ENCODE data around the gene ZG16B. TPM values are rescaled to one million over a fixed set of nuclear protein-coding genes. Genes with fewer than 3 reads are reported as not detected.

The ZG16B gene
- total and polyA plus RNA-seq, 2 donors (not counting 1 experiment from before 2014, with no cell fraction given) = not detected

DNA sequence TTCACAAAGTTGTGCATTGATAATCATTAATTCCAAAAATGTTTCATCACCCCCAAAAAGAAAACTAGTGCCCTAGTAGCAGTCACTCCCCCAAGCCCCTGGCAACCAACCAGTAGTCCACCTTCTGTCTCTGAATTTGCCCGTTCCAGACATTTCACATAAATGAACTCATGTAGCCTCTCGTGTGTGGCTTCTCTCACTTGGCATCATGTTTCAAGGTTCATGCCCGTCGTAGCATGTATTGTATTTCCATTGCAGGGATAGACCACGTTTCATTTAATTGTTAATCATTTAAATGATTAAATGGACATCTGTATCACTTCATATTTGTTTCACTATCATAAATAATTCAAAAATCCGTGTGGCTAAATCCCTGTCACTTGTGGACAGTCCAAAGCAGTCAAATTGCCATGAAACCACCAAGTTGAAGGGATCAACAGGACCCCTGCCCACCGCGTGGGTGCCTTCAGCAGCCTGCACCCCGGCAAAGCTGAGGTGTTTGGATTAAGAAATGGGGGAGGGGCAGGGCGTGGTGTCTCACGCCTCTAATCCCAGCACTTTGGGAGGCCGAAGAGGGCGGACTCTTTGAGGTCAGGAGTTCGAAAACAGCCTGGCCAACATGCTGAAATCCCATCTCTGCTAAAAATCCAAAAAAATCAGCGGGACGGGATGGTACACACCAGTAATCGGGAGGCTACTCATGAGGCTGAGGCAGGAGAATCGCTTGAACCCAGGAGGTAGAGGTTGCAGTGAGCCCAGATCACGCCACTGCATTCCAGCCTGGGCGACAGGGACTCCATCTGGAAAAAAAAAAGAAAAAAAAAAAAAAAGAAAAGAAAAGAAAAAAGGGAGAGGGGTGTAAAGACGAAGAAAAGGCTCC lies 44.2 kb downstream of the ZG16B start:
- peaks cover 0 to 5% of the 10 kb centered on the region in 2 donors for H3K4me1 ChIP-seq (ENCODE audit: control insufficient read depth in 2 of 2, insufficient read depth in 2 of 2, low read length in 2 of 2)
- Mint-ChIP-seq H3K4me1 (peaks cover 2% of the 10 kb centered on the region), H3K27ac (no peak overlapping the region), H3K4me3 (no peak overlapping the region), H3K27me3 (peaks cover 13% of the 10 kb centered on the region), H3K9me3 (ENCODE audit: insufficient read depth) (no peaks in the 10 kb centered on the region)
- POLR2A ChIA-PET = interaction anchor here (0.7 kb wide), 1 partner anchor 34 kb away, joined by 5 read pairs; no protein-coding TSS in a partner anchor
- 74% methylated on average over 15 of the region's 21 CpGs for WGBS (ENCODE audit: insufficient coverage)
- H3K79me2 ChIP-seq (ENCODE audit: control insufficient read depth, insufficient read depth, low read length) = no peaks in the 10 kb centered on the region
- CTCF ChIA-PET = interaction anchor here (0.6 to 6.1 kb wide), 11 partner anchors 9 to 1663 kb away, joined by 4 to 61 read pairs (median 5); partner anchors contain the start of genes FLYWCH1 and FLYWCH2
- no peaks in the 10 kb centered on the region for H3K9me3 ChIP-seq (ENCODE audit: control extremely low read depth in 1 of 3, control insufficient read depth in 2 of 3, insufficient read depth in 1 of 3, low read length in 2 of 3)
- no peak for DNase-seq
- no peak for ATAC-seq (ENCODE audit: low read depth)
- no peaks in the 10 kb centered on the region for H3K36me3 ChIP-seq (replicated peaks in 1 of 2; ENCODE audit: control extremely low read depth in 1 of 2, control insufficient read depth in 1 of 2, extremely low read depth in 1 of 2, insufficient read depth in 2 of 2, low read length in 1 of 2)
- no peak overlapping the region for H3K9ac ChIP-seq (ENCODE audit: low read length)
- TF ChIP-seq EZH2 (IDR thresholded peaks at IDR 0.05; ENCODE audit: borderline replicate concordance, insufficient read depth, low read depth, low read length, poor library complexity, severe bottlenecking) (no peak), CTCF (IDR thresholded peaks at IDR 0.05) (no peak)
- no peak overlapping the region for H3K4me3 ChIP-seq (ENCODE audit: control extremely low read depth in 1 of 5, extremely low read depth in 1 of 5, insufficient read depth in 1 of 5, low read depth in 2 of 5, low read length in 4 of 5)
- peak overlapping the region; percentile 40 for H3K4me2 ChIP-seq (replicated peaks; ENCODE audit: low read depth, low read length, poor library complexity, severe bottlenecking)
- H4K20me1 ChIP-seq (ENCODE audit: control insufficient read depth, insufficient read depth, low read length, poor library complexity, severe bottlenecking) = no peaks in the 10 kb centered on the region
- peak overlapping the region; percentile 28 for H2AFZ ChIP-seq (ENCODE audit: insufficient read depth, low read depth, low read length, poor library complexity, severe bottlenecking)
- H3K27me3 ChIP-seq (replicated peaks in 1 of 4; ENCODE audit: control extremely low read depth in 1 of 4, control insufficient read depth in 3 of 4, insufficient read depth in 4 of 4, low read length in 3 of 4) = peaks cover 0 to 2% (median 0%) of the 10 kb centered on the region in 4 experiments
- no peak overlapping the region for H3K27ac ChIP-seq (ENCODE audit: low read length in 2 of 2)
- intact Hi-C loops (cut with micrococcal nuclease) = no loop called here
